GM19043 (cell line): ENCODE data around the gene IFIH1.
A peak's percentile ranks its signal among the peaks of the same experiment; 100 is the strongest.

Experiments used
- ATAC-seq: cut with Tn5 transposase; IDR thresholded peaks from one replicate; pipeline ENCODE4 v1.9.1; 2021; ENCODE audit warnings: low read depth; ENCODE audit not compliant: unreplicated experiment

Gene IFIH1

GRCh38 chr2:162226836-162227235 is 91.6 kb downstream of the IFIH1 start:
- no peak for ATAC-seq

GRCh38 chr2:162221064-162221463 is 97.4 kb downstream of the IFIH1 start:
- ATAC-seq, result peak; percentile 91

GRCh38 chr2:162220368-162220767 is 98.1 kb downstream of the IFIH1 start:
- ATAC-seq, result no peak

- ATAC-seq, result no peak
These were observed 99.1 kb downstream of the IFIH1 start for GRCh38 chr2:162219426-162219825.

GRCh38 chr2:162217598-162217997 is 100.9 kb downstream of the IFIH1 start:
- ATAC-seq, result no peak
